ENCODE measurements around the gene DFFB.

GRCh38 chr1:3892748-3893147 lies 35.5 kb downstream of the DFFB start:
- TF ChIP-seq GABPA (IDR thresholded peaks at IDR 0.05; ENCODE audit: low read depth) (no peak), CTCF (IDR thresholded peaks at IDR 0.05; ENCODE audit: insufficient read depth, low read length) (no peak), SPI1 (IDR thresholded peaks at IDR 0.05; ENCODE audit: borderline replicate concordance, low read depth) (no peak)
- TF ChIP-seq, protein P1, sequence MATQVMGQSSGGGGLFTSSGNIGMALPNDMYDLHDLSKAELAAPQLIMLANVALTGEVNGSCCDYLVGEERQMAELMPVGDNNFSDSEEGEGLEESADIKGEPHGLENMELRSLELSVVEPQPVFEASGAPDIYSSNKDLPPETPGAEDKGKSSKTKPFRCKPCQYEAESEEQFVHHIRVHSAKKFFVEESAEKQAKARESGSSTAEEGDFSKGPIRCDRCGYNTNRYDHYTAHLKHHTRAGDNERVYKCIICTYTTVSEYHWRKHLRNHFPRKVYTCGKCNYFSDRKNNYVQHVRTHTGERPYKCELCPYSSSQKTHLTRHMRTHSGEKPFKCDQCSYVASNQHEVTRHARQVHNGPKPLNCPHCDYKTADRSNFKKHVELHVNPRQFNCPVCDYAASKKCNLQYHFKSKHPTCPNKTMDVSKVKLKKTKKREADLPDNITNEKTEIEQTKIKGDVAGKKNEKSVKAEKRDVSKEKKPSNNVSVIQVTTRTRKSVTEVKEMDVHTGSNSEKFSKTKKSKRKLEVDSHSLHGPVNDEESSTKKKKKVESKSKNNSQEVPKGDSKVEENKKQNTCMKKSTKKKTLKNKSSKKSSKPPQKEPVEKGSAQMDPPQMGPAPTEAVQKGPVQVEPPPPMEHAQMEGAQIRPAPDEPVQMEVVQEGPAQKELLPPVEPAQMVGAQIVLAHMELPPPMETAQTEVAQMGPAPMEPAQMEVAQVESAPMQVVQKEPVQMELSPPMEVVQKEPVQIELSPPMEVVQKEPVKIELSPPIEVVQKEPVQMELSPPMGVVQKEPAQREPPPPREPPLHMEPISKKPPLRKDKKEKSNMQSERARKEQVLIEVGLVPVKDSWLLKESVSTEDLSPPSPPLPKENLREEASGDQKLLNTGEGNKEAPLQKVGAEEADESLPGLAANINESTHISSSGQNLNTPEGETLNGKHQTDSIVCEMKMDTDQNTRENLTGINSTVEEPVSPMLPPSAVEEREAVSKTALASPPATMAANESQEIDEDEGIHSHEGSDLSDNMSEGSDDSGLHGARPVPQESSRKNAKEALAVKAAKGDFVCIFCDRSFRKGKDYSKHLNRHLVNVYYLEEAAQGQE (IDR thresholded peaks at IDR 0.05; ENCODE audit: insufficient replicate concordance, low read depth) = no peak
